ENCODE results near the gene PRSS50.

The PRSS50 gene

GRCh38 chr3:46692566-46692990 is 25.1 kb downstream of the PRSS50 start:
- DNase-seq (ENCODE audit: low read depth) = no peak

DNA sequence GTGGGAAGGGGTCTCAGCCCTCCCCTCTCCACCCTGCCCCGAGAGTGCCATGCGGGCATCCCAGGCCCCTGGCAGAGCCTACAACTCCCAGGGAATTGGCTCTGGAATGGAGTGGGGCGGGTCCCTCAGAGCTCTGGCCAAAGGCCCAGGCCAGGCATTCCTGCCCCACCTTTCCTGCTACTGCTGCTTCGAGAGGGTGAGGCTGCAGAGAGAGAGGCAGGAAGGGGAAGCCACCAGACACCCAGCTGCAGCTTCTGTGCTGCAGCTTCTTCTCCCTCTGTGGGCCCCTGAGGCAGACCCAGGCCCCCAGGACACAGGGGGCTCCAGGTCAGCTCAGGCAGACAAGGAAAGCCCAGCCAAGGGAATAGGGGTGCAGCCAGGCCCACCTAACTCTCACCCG is 26.9 kb downstream of the PRSS50 start:
- no peak for DNase-seq (ENCODE audit: low read depth)

DNA sequence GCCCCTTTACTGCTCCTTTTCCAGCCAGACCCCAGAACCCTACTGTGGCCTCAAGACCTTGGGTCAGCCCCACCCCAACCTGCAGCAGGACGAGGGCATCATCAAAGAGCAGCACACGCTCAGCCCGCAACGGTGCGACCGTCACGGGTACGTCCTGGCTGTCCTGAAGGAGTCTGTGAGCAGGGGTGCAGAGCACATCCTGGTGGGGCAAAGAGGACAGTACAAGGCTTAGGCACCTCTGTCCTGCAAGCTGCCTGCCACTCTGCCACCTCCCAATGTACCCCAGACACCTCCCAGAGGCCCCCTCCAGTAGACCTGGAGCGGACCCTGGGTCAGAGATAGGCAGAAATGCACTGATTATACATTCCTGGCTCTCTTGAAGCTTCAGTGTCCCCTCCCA is 32.2 kb downstream of the PRSS50 start:
- no peak for DNase-seq (ENCODE audit: low read depth)

- no peak for DNase-seq (ENCODE audit: low read depth)
Observed at GRCh38 chr3:46684891-46685290, 32.8 kb downstream of the PRSS50 start.

- no peak for DNase-seq (ENCODE audit: low read depth)
Observed at GRCh38 chr3:46682974-46683373, 34.7 kb downstream of the PRSS50 start.

- no peak for DNase-seq (ENCODE audit: low read depth)
Observed at GRCh38 chr3:46681856-46682540, 35.7 kb downstream of the PRSS50 start.

- no peak for DNase-seq (ENCODE audit: low read depth)
Observed at GRCh38 chr3:46681387-46681786, 36.3 kb downstream of the PRSS50 start.

DNA sequence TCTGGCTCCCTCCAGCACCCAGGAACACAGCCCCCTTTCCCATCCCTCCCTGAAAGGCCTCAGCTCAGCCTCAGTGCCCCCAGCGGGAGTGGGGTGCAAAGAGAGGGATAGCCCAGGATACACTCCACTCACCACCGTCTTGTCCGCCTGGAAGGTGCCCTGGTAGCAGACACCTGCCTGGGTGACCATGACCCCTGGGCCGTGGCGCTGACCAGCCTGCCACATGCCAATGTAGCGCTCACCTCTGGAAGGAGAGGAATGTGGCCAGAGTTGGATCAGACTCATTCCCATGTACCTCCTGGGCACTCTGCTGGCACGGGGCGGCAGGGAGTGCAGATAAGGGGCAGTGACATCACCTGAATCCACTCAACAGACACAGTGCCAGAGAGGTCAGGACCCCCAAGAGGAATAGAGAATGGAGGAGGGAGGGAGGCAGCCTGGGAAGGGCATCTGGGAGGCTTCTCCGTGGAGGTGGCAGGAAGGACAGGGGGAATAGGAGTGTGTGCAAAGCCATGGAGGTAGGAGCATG is 37.3 kb downstream of the PRSS50 start:
- no peak for DNase-seq (ENCODE audit: low read depth)

DNA sequence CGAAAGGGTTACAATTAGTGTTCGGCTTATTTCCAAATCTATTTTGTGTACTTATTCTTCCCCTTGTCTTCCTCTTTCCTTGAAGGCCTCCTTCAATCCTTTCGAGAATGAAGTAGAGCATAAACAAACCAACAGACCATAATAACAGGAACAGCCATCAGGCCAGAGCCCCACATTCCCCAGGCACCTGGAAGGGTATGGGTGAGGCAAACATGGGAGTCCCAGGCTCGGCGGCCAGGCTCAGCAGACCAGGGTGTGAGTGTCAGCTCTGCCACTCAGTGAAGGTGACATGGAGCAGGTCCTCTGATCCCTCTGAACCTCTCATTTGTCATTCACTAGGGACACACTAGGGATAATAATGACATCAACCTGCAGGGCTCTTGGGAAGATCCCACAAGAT is 38.0 kb downstream of the PRSS50 start:
- no peak for DNase-seq (ENCODE audit: low read depth)

- no peak for DNase-seq (ENCODE audit: low read depth)
Observed at GRCh38 chr3:46678280-46678679, 39.4 kb downstream of the PRSS50 start.

GRCh38 chr3:46677411-46677726 is 40.3 kb downstream of the PRSS50 start:
- DNase-seq (ENCODE audit: low read depth) = no peak

DNA sequence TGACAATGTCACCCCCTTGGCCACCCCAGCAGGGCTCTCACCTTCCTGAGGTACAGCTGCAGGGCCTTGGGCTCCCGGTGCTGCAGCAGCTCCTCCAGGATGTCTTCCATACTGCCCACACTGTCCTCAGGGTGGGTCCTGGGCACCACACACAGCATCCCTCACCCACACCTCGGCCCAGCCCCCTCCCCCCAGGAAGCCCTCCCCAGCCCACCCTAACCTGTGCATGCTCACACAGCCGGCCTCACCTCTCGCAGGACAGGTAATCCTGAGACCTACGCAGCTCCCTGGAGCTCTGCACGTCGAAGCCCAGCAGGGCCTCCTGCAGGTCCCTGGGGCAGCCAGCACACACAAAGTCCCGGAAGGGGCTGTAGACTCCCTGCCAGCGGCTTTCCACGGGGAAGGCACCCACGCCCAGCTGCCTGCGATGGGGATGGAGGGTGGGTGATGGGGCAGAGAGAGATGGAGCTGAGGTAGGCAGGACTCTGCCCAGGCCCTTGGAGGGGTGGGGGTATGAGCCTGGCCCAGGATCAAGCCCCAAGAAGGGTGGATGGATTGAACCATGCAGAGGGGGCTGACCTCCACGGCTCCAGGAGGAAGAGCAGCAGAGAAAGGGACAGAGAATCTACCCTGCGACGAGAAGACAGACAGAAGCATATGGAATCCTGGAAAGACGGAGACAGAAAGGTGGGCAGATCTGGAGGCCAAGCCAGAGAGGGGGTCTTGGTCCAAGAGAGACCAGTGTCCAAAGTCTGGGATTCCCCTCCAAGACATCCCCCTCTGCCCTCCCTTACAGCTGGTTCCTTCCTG is 40.9 kb downstream of the PRSS50 start:
- no peak for DNase-seq (ENCODE audit: low read depth)

GRCh38 chr3:46675843-46676567 is 41.7 kb downstream of the PRSS50 start:
- DNase-seq (ENCODE audit: low read depth) = no peak

GRCh38 chr3:46675426-46675825 is 42.2 kb downstream of the PRSS50 start:
- no peak for DNase-seq (ENCODE audit: low read depth)

GRCh38 chr3:46674031-46674845 is 43.4 kb downstream of the PRSS50 start:
- DNase-seq (ENCODE audit: low read depth) = no peak

DNA sequence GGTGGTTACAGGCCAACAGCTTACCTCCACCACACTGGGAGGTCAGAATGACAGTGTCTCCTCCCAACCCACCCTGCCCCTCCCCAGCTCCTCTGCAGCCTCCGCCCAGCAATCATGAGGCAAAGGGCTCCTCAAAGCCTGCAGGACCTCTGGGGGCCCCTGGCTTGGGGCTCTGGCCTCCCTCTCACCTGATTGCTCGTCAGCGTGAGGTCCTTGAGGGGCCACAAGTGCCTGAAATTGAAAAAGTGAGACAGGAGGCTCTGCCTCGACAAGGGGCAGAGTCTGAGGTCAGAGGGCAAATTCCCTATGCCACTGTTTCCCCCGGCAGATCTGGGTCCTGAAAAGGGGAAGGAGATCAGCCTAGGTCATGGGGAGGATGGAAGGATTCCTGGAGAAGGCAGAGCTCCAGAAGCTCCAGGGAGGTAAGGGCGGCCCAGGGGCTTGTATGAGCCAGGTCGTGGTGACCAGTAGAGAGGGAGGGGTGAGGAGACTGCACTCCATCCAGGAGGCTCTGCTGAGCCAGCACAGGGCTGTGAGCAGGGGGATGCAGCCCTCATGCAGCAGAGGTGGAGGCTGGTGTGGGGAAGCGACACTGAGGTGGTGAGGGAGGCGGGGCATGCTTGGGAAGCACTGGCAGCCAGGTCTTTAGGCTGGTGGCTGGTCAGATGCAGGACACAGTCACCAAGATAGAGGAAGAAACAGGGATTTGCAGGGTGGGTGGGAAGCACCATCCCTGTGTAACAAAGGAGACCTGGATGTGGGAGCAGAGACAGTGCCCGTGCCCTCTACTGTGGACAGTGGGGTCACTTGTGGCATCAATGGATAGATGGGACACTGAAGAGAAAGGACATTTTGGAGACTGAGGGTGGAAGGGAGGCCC is 44.3 kb downstream of the PRSS50 start:
- no peak for DNase-seq (ENCODE audit: low read depth)

DNA sequence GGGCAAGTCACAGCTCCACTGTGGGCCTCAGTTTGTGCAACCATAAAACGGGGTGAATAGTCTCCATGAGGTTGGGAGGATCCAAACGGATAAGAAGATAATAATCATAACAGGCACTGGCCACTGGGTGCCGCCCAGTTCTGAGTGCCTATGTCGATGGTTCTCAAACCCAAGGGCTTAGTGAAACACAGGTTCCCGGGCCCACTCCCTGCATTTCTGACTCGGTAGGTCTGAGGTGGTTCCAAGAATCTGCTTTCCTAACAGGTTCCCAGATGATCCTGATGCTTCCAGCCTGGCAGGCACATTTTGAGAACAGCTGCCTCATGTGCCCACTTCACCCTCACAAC is 45.3 kb downstream of the PRSS50 start:
- no peak for DNase-seq (ENCODE audit: low read depth)

GRCh38 chr3:46671541-46672348 is 45.9 kb downstream of the PRSS50 start:
- no peak for DNase-seq (ENCODE audit: low read depth)

DNA sequence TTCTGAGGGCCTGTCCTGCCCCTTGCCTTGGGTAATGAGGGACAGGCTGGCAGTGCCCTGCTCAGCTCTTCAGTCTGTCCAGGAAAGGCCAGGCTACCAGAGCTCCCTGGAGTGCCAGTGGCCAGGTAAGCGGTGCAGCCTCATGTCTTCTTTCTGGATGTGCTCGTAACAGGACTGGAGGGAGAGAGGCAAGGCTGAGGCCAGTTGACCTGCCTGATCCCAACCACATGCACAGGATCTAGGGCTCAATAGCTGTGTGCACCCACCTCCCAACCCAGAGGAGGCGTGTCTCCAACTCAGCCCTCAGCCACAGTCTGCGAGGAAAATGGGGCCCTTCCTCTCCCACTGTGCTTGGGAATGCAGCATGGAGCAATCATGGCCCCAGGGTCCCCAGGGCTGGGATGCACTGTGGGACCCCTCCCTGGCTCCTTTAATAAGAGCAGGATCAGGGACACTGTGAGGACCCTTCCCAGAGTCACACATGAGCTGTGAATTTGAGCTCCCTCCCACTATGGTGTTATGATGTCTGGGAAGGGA is 46.7 kb downstream of the PRSS50 start:
- no peak for DNase-seq (ENCODE audit: low read depth)
